HepG2 (cell line): ENCODE data around the gene VNN1. TPM values are rescaled to one million over a fixed set of nuclear protein-coding genes. Genes with fewer than 3 reads are reported as not detected.

ENCODE experiments used
- ATAC-seq: fragments of 200-7000 bp; cut with Tn5 transposase; 3 replicates; pipeline ENCODE4 v1.9.1; 2020; ENCODE audit warnings: mild to moderate bottlenecking, moderate library complexity
- BruUV-seq: library from RNA; stranded (reverse); fragments of 400-500 nt; replicated peaks from 2 replicates; lab custom pipeline; 2021; lab: Mats Ljungman, UMichigan
- CTCF ChIA-PET: fragments of 300-600 bp; formaldehyde crosslinking; extraction: SDS; loops from one replicate; lab custom pipeline; 2021; ENCODE audit warnings: low total read pairs, inconsistent platforms, low intra/inter-chr PET ratio; lab: Yijun Ruan, JAX
- POLR2A ChIA-PET: fragments of 350-600 bp; sonication (Branson Sonifier 250); formaldehyde crosslinking; loops from one replicate; lab custom pipeline; 2020; ENCODE audit warnings: antibody characterized with exemption, inconsistent platforms; lab: Yijun Ruan, JAX
- DNase-seq: peaks from one replicate; pipeline ENCODE4 v3.0.0-alpha.2; 2015; ENCODE audit warnings: low spot score
- FAIRE-seq: peaks from 3 replicates; lab custom pipeline; 2011; peaks lifted over from hg19 to GRCh38; lab: Jason Lieb, UNC
- H2AFZ ChIP-seq: one replicate; pipeline ENCODE4 v1.6.1; 2011; ENCODE audit warnings: low read length, inconsistent platforms
- H3K27ac ChIP-seq: fragments of 300-600 bp; 3 replicates; pipeline ENCODE4 v1.8.0; 2011; ENCODE audit warnings: mixed run types, mild to moderate bottlenecking, mixed read lengths, low read length, inconsistent platforms; ENCODE audit not compliant: insufficient read depth; ENCODE audit errors: extremely low read length
- H3K27me3 ChIP-seq, 2 experiments: fragments of 200-600 bp in 1 of 2; 2 replicates in 1 of 2; 3 replicates in 1 of 2; pipeline versions ENCODE4 v1.6.0 to v1.8.0; 2011; ENCODE audit warnings: low read length in 2 of 2, mild to moderate bottlenecking in 2 of 2, moderate library complexity in 2 of 2, inconsistent platforms in 1 of 2; ENCODE audit not compliant: insufficient read depth in 2 of 2, control insufficient read depth in 1 of 2
- H3K36me3 ChIP-seq, 2 experiments: fragments of 200-600 bp in 1 of 2; replicated peaks in 1 of 2; 2 replicates in 1 of 2; 3 replicates in 1 of 2; pipeline versions ENCODE4 v1.5.1 to v1.8.0; 2011; ENCODE audit warnings: low read length in 2 of 2, inconsistent platforms in 1 of 2; ENCODE audit not compliant: insufficient read depth in 2 of 2, control insufficient read depth in 1 of 2
- H3K4me1 ChIP-seq: 2 replicates; pipeline ENCODE4 v1.5.1; 2012; ENCODE audit warnings: low read length, inconsistent platforms; ENCODE audit not compliant: insufficient read depth
- H3K4me2 ChIP-seq: 2 replicates; pipeline ENCODE4 v1.6.0; 2011; ENCODE audit warnings: low read depth, low read length, inconsistent platforms
- H3K4me3 ChIP-seq, 3 experiments: fragments of 200-600 bp in 1 of 3; sonication (generic), shearing (Covaris generic) in 1 of 3; replicated peaks in 1 of 3; 2 replicates each; pipeline ENCODE4 v1.5.1; 2011 to 2016; ENCODE audit warnings: low read length in 3 of 3, inconsistent platforms in 2 of 3, low read depth in 2 of 3, mild to moderate bottlenecking in 2 of 3, control low read depth in 1 of 3, mixed read lengths in 1 of 3; ENCODE audit not compliant: insufficient read depth in 1 of 3
- H3K79me2 ChIP-seq: one replicate; pipeline ENCODE4 v1.6.1; 2011; ENCODE audit warnings: low read length, inconsistent platforms; ENCODE audit not compliant: insufficient read depth
- H3K9ac ChIP-seq: 2 replicates; pipeline ENCODE4 v1.6.0; 2011; ENCODE audit warnings: mild to moderate bottlenecking, low read depth, low read length, inconsistent platforms; ENCODE audit not compliant: insufficient read depth
- H3K9me3 ChIP-seq: 2 replicates; pipeline ENCODE4 v1.5.1; 2012; ENCODE audit warnings: mild to moderate bottlenecking, low read length
- H4K20me1 ChIP-seq: 2 replicates; pipeline ENCODE4 v1.6.0; 2011; ENCODE audit warnings: inconsistent platforms, mild to moderate bottlenecking, low read length, moderate library complexity; ENCODE audit not compliant: insufficient read depth
- ISX ChIP-seq: sonication (generic); formaldehyde crosslinking; conservative IDR thresholded peaks from 2 replicates; pipeline ENCODE4 v1.5.0; 2020; ENCODE audit warnings: missing genetic modification reagents
- MEF2D ChIP-seq: sonication (generic); formaldehyde crosslinking; IDR thresholded peaks from 2 replicates; pipeline ENCODE4 v1.5.1; 2020; ENCODE audit warnings: mild to moderate bottlenecking, missing genetic modification reagents
- RFX3 ChIP-seq: IDR thresholded peaks from 2 replicates; pipeline ENCODE4 v1.6.1; 2016; ENCODE audit warnings: missing biosample characterization, missing genetic modification reagents
- ZNF101 ChIP-seq: sonication (generic); formaldehyde crosslinking; IDR thresholded peaks from 2 replicates; pipeline ENCODE4 v1.4.0; 2020; ENCODE audit warnings: mild to moderate bottlenecking, low read depth, missing genetic modification reagents, borderline replicate concordance
- ZNF383 ChIP-seq: sonication (generic); formaldehyde crosslinking; IDR thresholded peaks from 2 replicates; pipeline ENCODE4 v1.4.0; 2020; ENCODE audit warnings: missing genetic modification reagents, mild to moderate bottlenecking, borderline replicate concordance
- ZNF430 ChIP-seq: sonication (generic); formaldehyde crosslinking; IDR thresholded peaks from 2 replicates; pipeline ENCODE4 v1.9.0; 2021; ENCODE audit warnings: mild to moderate bottlenecking, missing genetic modification reagents
- ZNF557 ChIP-seq: sonication (generic); formaldehyde crosslinking; IDR thresholded peaks from 2 replicates; pipeline ENCODE4 v1.4.0; 2020; ENCODE audit warnings: missing genetic modification reagents
- ZSCAN12 ChIP-seq: sonication (generic); formaldehyde crosslinking; IDR thresholded peaks from 2 replicates; pipeline ENCODE4 v1.9.0; 2021; ENCODE audit warnings: mild to moderate bottlenecking, missing genetic modification reagents
- WGBS: methylation state at CpG from one replicate; pipeline ENCODE4 v1.1.6; 2017; ENCODE audit warnings: low lambda C conversion rate; 5-methylcytosine and 5-hydroxymethylcytosine counted together
- in situ Hi-C: cut with HindIII; loops from 2 replicates; pipeline ENCODE4 v1.10.0; 2017; ENCODE audit warnings: low pct_unique_long_range_greater_than_20kb; ENCODE audit not compliant: extremely low pct_ligation_motif_present
- intact Hi-C: fragments of 100-400 bp; cut with micrococcal nuclease; formaldehyde crosslinking; loops from one replicate; pipeline ENCODE4 v1.10.0; 2022; ENCODE audit not compliant: unreplicated experiment
- polyA plus RNA-seq, 8 experiments: library from polyadenylated mRNA; depleted of rRNA in 3 of 8; stranded (reverse) in 7 of 8; unstranded in 1 of 8; fragments of >200 nt; fragmentation: Illumina TruSeq in 4 of 8; extraction: Trizol in 4 of 8; gene quantifications; 2 replicates each; pipeline versions ENCODE4 v1.2.1 to v1.2.3, GENCODE V29; 2011 to 2016; ENCODE audit warnings: low read depth in 4 of 8, missing spikeins in 1 of 8, mixed read lengths in 1 of 8; ENCODE audit not compliant: insufficient read depth in 1 of 8
- total RNA-seq, 5 experiments: library from RNA; depleted of rRNA; stranded (reverse); fragments of >200 nt; fragmentation: Illumina TruSeq; extraction: Trizol; gene quantifications; 2 replicates each; pipeline ENCODE4 v1.2.3, GENCODE V29; 2016; ENCODE audit warnings: low read depth in 1 of 5
- TF ChIP-seq, protein P1 (sequence below): sonication (generic); formaldehyde crosslinking; IDR thresholded peaks from 2 replicates; pipeline ENCODE4 v1.4.0; 2020; ENCODE audit warnings: mild to moderate bottlenecking, missing genetic modification reagents
- TF ChIP-seq, protein P2 (sequence below): sonication (generic); formaldehyde crosslinking; IDR thresholded peaks from 2 replicates; pipeline ENCODE4 v1.4.0; 2020; ENCODE audit warnings: missing genetic modification reagents
- TF ChIP-seq, protein P3 (sequence below): sonication (generic); formaldehyde crosslinking; IDR thresholded peaks from 2 replicates; pipeline ENCODE4 v1.4.0; 2020; ENCODE audit warnings: mild to moderate bottlenecking, missing genetic modification reagents

Gene VNN1
- total and polyA plus RNA-seq, 2 of the 13 experiments (the other 11 are each of a cell fraction or from before 2014, with no cell fraction given) = 0.62 to 4.0 TPM

DNA sequence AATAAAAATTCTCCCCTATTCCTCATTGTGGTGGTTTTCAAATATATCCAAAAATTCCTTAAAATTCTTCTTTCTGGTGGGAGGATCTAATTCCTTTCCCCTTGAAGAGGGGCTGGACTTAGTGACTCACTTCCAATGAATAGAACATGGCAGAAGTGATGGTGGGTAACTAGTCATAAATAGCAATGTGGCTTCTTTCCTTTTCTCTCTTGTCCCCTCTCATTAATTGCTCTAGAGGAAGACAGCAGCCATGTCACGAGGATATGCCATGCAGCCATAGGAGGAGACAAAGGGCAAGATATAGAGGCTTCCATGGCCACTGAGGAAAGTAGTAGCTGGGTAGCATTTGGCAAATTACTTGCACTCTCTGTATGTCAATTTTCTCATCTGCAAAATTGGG, 38.0 kb upstream of the VNN1 start (continued):
- TF ChIP-seq, protein P1, sequence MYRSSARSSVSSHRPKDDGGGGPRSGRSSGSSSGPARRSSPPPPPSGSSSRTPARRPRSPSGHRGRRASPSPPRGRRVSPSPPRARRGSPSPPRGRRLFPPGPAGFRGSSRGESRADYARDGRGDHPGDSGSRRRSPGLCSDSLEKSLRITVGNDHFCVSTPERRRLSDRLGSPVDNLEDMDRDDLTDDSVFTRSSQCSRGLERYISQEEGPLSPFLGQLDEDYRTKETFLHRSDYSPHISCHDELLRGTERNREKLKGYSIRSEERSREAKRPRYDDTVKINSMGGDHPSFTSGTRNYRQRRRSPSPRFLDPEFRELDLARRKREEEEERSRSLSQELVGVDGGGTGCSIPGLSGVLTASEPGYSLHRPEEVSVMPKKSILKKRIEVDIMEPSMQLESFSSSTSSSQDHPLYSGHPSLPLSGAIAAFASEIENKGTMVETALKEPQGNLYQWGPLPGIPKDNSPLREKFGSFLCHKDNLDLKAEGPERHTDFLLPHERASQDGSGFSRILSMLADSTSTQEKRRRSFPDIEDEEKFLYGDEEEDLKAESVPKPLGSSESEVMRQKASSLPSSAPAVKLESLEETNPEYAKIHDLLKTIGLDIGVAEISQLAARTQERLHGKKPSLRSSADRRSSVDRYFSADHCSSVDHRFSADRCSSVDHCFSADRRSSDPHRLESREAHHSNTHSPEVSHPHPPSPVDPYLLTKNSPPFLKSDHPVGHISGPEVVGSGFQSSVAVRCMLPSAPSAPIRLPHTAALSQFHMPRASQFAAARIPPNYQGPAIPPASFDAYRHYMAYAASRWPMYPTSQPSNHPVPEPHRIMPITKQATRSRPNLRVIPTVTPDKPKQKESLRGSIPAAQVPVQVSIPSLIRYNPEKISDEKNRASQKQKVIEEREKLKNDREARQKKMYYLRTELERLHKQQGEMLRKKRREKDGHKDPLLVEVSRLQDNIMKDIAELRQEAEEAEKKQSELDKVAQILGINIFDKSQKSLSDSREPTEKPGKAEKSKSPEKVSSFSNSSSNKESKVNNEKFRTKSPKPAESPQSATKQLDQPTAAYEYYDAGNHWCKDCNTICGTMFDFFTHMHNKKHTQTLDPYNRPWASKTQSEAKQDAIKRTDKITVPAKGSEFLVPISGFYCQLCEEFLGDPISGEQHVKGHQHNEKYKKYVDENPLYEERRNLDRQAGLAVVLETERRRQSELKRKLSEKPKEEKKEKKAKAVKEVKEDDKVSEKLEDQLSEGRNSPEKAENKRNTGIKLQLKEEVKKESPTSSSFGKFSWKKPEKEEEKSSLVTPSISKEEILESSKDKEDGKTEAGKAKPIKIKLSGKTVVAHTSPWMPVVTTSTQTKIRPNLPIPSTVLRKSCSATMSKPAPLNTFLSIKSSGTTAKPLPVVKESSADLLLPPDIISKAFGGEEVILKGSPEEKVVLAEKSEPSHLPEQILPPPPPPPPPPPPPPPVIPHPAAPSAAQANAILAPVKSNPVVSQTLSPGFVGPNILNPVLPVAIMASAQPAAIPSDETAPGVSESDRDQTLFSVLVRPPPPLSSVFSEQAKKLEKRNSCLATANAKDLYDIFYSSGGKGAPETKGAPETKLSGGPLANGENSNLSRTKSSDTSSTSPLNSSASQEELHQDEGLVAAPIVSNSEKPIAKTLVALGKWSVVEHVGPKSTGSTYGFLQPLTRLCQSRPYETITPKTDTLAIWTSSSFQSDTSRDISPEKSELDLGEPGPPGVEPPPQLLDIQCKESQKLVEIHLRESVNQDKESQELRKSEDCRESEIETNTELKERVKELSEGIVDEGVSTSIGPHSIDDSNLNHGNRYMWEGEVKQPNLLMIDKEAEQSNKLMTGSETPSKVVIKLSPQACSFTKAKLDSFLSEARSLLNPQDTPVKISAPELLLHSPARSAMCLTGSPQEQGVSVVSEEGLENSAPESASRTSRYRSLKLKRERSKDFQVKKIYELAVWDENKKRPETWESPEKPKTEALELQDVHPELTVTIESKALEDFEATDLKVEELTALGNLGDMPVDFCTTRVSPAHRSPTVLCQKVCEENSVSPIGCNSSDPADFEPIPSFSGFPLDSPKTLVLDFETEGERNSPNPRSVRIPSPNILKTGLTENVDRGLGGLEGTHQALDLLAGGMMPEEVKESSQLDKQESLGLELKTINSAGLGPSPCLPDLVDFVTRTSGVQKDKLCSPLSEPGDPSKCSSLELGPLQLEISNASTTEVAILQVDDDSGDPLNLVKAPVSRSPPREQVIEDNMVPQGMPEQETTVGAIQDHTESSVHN (CRISPR knock-in tag) = no peak

DNA sequence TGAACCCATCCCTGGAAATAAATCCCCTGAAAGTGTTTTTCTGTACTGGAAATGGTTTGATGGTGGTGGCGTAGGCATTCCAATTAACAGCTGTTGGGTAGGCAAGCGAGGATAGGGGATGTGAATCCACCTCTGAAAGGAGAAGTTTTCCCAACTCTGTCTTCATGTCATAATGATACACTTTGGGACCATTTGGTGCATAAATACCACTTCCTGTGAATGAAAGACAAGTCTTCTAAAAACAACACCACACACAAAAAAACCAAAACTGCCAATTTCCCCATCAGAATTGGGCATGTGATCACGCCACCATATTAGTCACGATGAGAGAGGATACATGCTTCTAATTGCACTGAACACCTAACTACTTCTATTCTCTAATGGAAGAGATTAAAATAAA, 37.5 kb upstream of the VNN1 start:
- no peak for ATAC-seq
- H3K9ac ChIP-seq = no peak overlapping the region
- no peak for FAIRE-seq
- TF ChIP-seq ISX (CRISPR knock-in tag) = no peak
- no peak for TF ChIP-seq RFX3 (CRISPR knock-in tag)
- TF ChIP-seq ZSCAN12 (CRISPR knock-in tag) = no peak
- TF ChIP-seq ZNF101 (CRISPR knock-in tag) = no peak
- TF ChIP-seq ZNF430 = no peak
- TF ChIP-seq ZNF557 = no peak
- TF ChIP-seq MEF2D (CRISPR knock-in tag) = no peak
- TF ChIP-seq, protein P2, sequence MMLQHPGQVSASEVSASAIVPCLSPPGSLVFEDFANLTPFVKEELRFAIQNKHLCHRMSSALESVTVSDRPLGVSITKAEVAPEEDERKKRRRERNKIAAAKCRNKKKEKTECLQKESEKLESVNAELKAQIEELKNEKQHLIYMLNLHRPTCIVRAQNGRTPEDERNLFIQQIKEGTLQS (CRISPR knock-in tag) = no peak
- no peak for TF ChIP-seq ZNF383
- TF ChIP-seq, protein P3, sequence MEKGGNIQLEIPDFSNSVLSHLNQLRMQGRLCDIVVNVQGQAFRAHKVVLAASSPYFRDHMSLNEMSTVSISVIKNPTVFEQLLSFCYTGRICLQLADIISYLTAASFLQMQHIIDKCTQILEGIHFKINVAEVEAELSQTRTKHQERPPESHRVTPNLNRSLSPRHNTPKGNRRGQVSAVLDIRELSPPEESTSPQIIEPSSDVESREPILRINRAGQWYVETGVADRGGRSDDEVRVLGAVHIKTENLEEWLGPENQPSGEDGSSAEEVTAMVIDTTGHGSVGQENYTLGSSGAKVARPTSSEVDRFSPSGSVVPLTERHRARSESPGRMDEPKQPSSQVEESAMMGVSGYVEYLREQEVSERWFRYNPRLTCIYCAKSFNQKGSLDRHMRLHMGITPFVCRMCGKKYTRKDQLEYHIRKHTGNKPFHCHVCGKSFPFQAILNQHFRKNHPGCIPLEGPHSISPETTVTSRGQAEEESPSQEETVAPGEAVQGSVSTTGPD = no peak
- H2AFZ ChIP-seq = no peak overlapping the region
- H3K79me2 ChIP-seq = no peaks in the 10 kb centered on the region
- intact Hi-C loops = no loop called here
- no peaks in the 10 kb centered on the region for H3K9me3 ChIP-seq
- no TSS peak for BruUV-seq
- no peak overlapping the region for H3K27ac ChIP-seq
- H3K4me3 ChIP-seq = no peak overlapping the region
- no peaks in the 10 kb centered on the region; the same call in 1 of the 2 replicates for H3K4me1 ChIP-seq
- WGBS = 53% methylated on average over 4 of the region's 4 CpGs
- H3K27me3 ChIP-seq = no peaks in the 10 kb centered on the region
- no peaks in the 10 kb centered on the region for H3K36me3 ChIP-seq
- DNase-seq = no peak
- H4K20me1 ChIP-seq = no peaks in the 10 kb centered on the region
- in situ Hi-C loops = no loop called here
- ChIA-PET POLR2A (no interaction called here), CTCF (no interaction called here)
- no peak overlapping the region for H3K4me2 ChIP-seq
